ENCODE results near the gene UQCC2. TPM values are rescaled to one million over a fixed set of nuclear protein-coding genes. Genes with fewer than 3 reads are reported as not detected.

The UQCC2 gene
- polyA plus RNA-seq, 1 of the 3 experiments (the other 2 are of a cell fraction), result 59.0 TPM

DNA sequence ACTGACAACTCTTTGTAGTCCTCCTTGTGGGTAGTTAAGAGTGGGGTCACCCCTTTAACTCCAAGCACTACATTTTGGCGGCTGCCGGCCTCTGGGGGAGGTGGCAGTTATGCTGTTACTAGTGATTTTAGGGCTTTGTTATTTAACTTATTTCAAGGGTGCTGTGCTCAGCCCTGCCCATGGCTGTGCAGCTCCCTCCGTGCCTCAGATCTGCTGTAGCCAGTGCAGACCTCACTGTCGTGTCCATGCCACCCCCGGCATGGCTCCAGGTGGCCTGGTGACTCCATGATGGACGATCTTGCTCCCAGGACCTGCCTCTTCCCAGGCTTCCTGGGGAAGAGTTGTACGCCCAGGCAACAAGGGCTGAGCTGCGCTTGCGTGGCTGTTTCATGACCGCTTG lies 15.4 kb downstream of the UQCC2 start:
- WGBS (ENCODE audit: low lambda C conversion rate), result 95% methylated on average over 8 of the region's 10 CpGs
- ChIA-PET POLR2A (interaction anchor here (0.8 to 1.0 kb wide), 2 partner anchors 62 to 116 kb away, joined by 3 read pairs; partner anchors contain the start of gene BAK1), CTCF (interaction anchor here (1.2 to 4.2 kb wide), 5 partner anchors 11 to 110 kb away, joined by 3 to 19 read pairs (median 12); partner anchors contain the start of gene UQCC2)
- Histone ChIP-seq H3K9me2 (no peaks in the 10 kb centered on the region), H3K4me2 (no peak overlapping the region), H3F3A (replicated peaks; ENCODE audit: insufficient read depth) (peaks cover 10% of the 10 kb centered on the region), H3K9me3 (no peaks in the 10 kb centered on the region), H3K27me3 (ENCODE audit: insufficient read depth) (no peaks in the 10 kb centered on the region), H3K4me1 (ENCODE audit: control insufficient read depth in 1 of 2, insufficient read depth in 2 of 2, low read depth in 1 of 2, low read length in 1 of 2) (peaks cover 34 to 47% of the 10 kb centered on the region in 2 experiments; a peak in 3 of 4 replicates), H3K27ac (ENCODE audit: low read depth in 2 of 2, low read length in 1 of 2) (no peak overlapping the region; a peak in 1 of 4 replicates), H3K4me3 (ENCODE audit: low read depth in 2 of 2, low read length in 1 of 2) (no peak overlapping the region), H3K36me3 (replicated peaks in 1 of 2; ENCODE audit: control insufficient read depth in 1 of 2, insufficient read depth in 2 of 2, low read length in 1 of 2) (peaks cover 5 to 36% of the 10 kb centered on the region in 2 experiments), H2AFZ (ENCODE audit: low read depth) (no peak overlapping the region), H4K20me1 (ENCODE audit: insufficient read depth) (no peaks in the 10 kb centered on the region), H3K79me2 (ENCODE audit: insufficient read depth) (no peaks in the 10 kb centered on the region), H3K9ac (no peak overlapping the region)
- TF ChIP-seq SIN3A (IDR thresholded peaks at IDR 0.05; ENCODE audit: borderline replicate concordance, low read depth, low read length), result no peak
- no peak for TF ChIP-seq MXI1 (IDR thresholded peaks at IDR 0.05; ENCODE audit: low read depth, low read length)
- no peak for DNase-seq

DNA sequence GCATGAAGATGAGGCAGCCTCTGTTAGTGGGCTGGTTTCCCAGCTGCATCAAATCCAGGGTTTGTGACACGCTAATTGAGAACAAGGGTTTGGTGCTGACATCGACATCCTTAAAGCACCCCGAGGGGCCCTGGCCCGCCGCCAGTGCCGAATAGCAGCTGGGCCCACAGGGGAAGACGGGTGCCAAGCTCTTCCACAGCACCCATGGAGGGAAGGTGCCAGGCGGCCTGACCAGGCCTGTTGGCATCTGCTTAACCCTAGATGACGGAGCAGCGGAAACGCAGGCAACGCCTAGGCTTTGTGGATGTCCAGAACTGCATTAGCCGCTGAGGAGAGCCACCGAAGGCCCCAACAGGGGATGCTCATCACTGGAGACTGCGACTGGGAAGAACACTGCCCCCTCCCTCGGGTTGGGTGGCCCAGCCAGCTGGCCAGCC lies 16.0 kb downstream of the UQCC2 start:
- Histone ChIP-seq H3K79me2 (ENCODE audit: insufficient read depth) (no peaks in the 10 kb centered on the region), H3K27ac (ENCODE audit: low read depth in 2 of 2, low read length in 1 of 2) (peak overlapping the region; percentile 47 to 59; a peak in 1 of 4 replicates), H3K9ac (no peak overlapping the region), H3K4me2 (no peak overlapping the region), H3K36me3 (replicated peaks in 1 of 2; ENCODE audit: control insufficient read depth in 1 of 2, insufficient read depth in 2 of 2, low read length in 1 of 2) (peaks cover 5 to 32% of the 10 kb centered on the region in 2 experiments), H4K20me1 (ENCODE audit: insufficient read depth) (no peaks in the 10 kb centered on the region), H3K4me3 (ENCODE audit: low read depth in 2 of 2, low read length in 1 of 2) (no peak overlapping the region), H2AFZ (ENCODE audit: low read depth) (no peak overlapping the region), H3K9me3 (no peaks in the 10 kb centered on the region), H3K4me1 (ENCODE audit: control insufficient read depth in 1 of 2, insufficient read depth in 2 of 2, low read depth in 1 of 2, low read length in 1 of 2) (peaks cover 34 to 47% of the 10 kb centered on the region in 2 experiments; a peak in 3 of 4 replicates), H3K9me2 (no peaks in the 10 kb centered on the region), H3K27me3 (ENCODE audit: insufficient read depth) (no peaks in the 10 kb centered on the region), H3F3A (replicated peaks; ENCODE audit: insufficient read depth) (peaks cover 10% of the 10 kb centered on the region)
- ChIA-PET POLR2A (interaction anchor here (0.8 to 1.3 kb wide), 3 partner anchors 9 to 116 kb away, joined by 3 read pairs; partner anchors contain the start of gene BAK1), CTCF (interaction anchor here (1.0 to 4.2 kb wide), 8 partner anchors 12 to 106 kb away, joined by 3 to 15 read pairs (median 8); partner anchors contain the start of gene UQCC2)
- DNase-seq, result peak; percentile 31
- TF ChIP-seq FOXJ3 (CRISPR knock-in tag; IDR thresholded peaks at IDR 0.05) (0 out of 2 replicates have a peak, but pooled peaks have one; percentile 20), YY1 (IDR thresholded peaks at IDR 0.05; ENCODE audit: low read depth) (no peak)
- WGBS (ENCODE audit: low lambda C conversion rate), result 93% methylated on average over 9 of the region's 16 CpGs

DNA sequence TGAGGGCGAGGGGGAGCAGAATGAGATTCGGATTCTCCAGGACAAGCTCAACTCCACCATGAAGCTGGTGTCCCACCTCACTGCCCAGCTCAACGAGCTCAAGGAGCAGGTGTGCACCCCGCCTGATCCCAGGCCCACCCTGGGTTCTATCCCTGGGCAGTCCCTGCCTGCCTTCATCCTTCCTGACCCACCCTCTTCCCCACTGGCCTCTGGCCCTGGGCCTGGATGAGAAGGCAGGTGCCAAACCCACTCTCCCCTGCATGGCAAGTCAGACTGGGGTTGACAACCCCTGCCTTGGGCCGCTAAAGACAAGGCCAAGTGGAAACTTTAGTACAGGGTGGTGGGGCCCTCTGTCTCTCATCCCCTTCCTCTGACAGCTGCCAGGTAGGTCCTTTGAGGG lies 16.5 kb downstream of the UQCC2 start:
- peak overlapping the region; percentile 47 to 59; a peak in 3 of 4 replicates for H3K27ac ChIP-seq (ENCODE audit: low read depth in 2 of 2, low read length in 1 of 2)
- no peak overlapping the region for H3K4me3 ChIP-seq (ENCODE audit: low read depth in 2 of 2, low read length in 1 of 2)
- H4K20me1 ChIP-seq (ENCODE audit: insufficient read depth), result no peaks in the 10 kb centered on the region
- H3K9me2 ChIP-seq, result no peaks in the 10 kb centered on the region
- WGBS (ENCODE audit: low lambda C conversion rate), result 93% methylated on average over 5 of the region's 5 CpGs
- DNase-seq, result peak; percentile 23
- peak overlapping the region; percentile 28; the same call in 1 of the 2 replicates for H3K9ac ChIP-seq
- H3K9me3 ChIP-seq, result no peaks in the 10 kb centered on the region
- H3F3A ChIP-seq (replicated peaks; ENCODE audit: insufficient read depth), result peaks cover 10% of the 10 kb centered on the region
- no peaks in the 10 kb centered on the region for H3K79me2 ChIP-seq (ENCODE audit: insufficient read depth)
- H3K4me2 ChIP-seq, result no peak overlapping the region
- no peak overlapping the region for H2AFZ ChIP-seq (ENCODE audit: low read depth)
- peaks cover 5 to 28% of the 10 kb centered on the region in 2 experiments for H3K36me3 ChIP-seq (replicated peaks in 1 of 2; ENCODE audit: control insufficient read depth in 1 of 2, insufficient read depth in 2 of 2, low read length in 1 of 2)
- ChIA-PET CTCF (interaction anchor here (1.0 to 2.9 kb wide), 7 partner anchors 12 to 105 kb away, joined by 3 to 11 read pairs (median 6); partner anchors contain the start of gene UQCC2), POLR2A (interaction anchor here (1.3 kb wide), 1 partner anchor 9 kb away, joined by 3 read pairs; no protein-coding TSS in a partner anchor)
- H3K4me1 ChIP-seq (ENCODE audit: control insufficient read depth in 1 of 2, insufficient read depth in 2 of 2, low read depth in 1 of 2, low read length in 1 of 2), result peaks cover 34 to 47% of the 10 kb centered on the region in 2 experiments; a peak in 3 of 4 replicates
- H3K27me3 ChIP-seq (ENCODE audit: insufficient read depth), result no peaks in the 10 kb centered on the region
- TF ChIP-seq EZH2phosphoT487 (IDR thresholded peaks at IDR 0.05; ENCODE audit: borderline replicate concordance, low read depth) (no peak), FOXM1 (IDR thresholded peaks at IDR 0.05; ENCODE audit: low read depth) (no peak), CHD2 (IDR thresholded peaks at IDR 0.05; ENCODE audit: low read length, partially characterized antibody) (no peak), TAF1 (IDR thresholded peaks at IDR 0.05; ENCODE audit: borderline replicate concordance, low read depth, low read length) (no peak), NRF1 (IDR thresholded peaks at IDR 0.05; ENCODE audit: low read depth, low read length) (no peak), GABPA (IDR thresholded peaks at IDR 0.05; ENCODE audit: low read depth) (no peak), SMC3 (IDR thresholded peaks at IDR 0.05; ENCODE audit: low read depth, low read length) (no peak), TEAD4 (IDR thresholded peaks at IDR 0.05; ENCODE audit: borderline replicate concordance, insufficient read depth) (no peak), SIN3A (IDR thresholded peaks at IDR 0.05; ENCODE audit: borderline replicate concordance, low read depth, low read length) (no peak)
- TF ChIP-seq, protein P1, sequence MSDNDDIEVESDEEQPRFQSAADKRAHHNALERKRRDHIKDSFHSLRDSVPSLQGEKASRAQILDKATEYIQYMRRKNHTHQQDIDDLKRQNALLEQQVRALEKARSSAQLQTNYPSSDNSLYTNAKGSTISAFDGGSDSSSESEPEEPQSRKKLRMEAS (IDR thresholded peaks at IDR 0.05; ENCODE audit: low read depth), result no peak
- TF ChIP-seq, protein P2, sequence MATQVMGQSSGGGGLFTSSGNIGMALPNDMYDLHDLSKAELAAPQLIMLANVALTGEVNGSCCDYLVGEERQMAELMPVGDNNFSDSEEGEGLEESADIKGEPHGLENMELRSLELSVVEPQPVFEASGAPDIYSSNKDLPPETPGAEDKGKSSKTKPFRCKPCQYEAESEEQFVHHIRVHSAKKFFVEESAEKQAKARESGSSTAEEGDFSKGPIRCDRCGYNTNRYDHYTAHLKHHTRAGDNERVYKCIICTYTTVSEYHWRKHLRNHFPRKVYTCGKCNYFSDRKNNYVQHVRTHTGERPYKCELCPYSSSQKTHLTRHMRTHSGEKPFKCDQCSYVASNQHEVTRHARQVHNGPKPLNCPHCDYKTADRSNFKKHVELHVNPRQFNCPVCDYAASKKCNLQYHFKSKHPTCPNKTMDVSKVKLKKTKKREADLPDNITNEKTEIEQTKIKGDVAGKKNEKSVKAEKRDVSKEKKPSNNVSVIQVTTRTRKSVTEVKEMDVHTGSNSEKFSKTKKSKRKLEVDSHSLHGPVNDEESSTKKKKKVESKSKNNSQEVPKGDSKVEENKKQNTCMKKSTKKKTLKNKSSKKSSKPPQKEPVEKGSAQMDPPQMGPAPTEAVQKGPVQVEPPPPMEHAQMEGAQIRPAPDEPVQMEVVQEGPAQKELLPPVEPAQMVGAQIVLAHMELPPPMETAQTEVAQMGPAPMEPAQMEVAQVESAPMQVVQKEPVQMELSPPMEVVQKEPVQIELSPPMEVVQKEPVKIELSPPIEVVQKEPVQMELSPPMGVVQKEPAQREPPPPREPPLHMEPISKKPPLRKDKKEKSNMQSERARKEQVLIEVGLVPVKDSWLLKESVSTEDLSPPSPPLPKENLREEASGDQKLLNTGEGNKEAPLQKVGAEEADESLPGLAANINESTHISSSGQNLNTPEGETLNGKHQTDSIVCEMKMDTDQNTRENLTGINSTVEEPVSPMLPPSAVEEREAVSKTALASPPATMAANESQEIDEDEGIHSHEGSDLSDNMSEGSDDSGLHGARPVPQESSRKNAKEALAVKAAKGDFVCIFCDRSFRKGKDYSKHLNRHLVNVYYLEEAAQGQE (IDR thresholded peaks at IDR 0.05; ENCODE audit: low read depth, low read length), result no peak
- TF ChIP-seq, protein P3, sequence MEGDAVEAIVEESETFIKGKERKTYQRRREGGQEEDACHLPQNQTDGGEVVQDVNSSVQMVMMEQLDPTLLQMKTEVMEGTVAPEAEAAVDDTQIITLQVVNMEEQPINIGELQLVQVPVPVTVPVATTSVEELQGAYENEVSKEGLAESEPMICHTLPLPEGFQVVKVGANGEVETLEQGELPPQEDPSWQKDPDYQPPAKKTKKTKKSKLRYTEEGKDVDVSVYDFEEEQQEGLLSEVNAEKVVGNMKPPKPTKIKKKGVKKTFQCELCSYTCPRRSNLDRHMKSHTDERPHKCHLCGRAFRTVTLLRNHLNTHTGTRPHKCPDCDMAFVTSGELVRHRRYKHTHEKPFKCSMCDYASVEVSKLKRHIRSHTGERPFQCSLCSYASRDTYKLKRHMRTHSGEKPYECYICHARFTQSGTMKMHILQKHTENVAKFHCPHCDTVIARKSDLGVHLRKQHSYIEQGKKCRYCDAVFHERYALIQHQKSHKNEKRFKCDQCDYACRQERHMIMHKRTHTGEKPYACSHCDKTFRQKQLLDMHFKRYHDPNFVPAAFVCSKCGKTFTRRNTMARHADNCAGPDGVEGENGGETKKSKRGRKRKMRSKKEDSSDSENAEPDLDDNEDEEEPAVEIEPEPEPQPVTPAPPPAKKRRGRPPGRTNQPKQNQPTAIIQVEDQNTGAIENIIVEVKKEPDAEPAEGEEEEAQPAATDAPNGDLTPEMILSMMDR (IDR thresholded peaks at IDR 0.05), result no peak

Measured in SK-N-SH (cell line).